CD1c-positive myeloid dendritic cell (primary cell): ENCODE measurements around the gene ABCE1.

Experiments
- DNase-seq: peaks from one replicate; pipeline ENCODE4 v3.0.0-alpha.2; 2016; ENCODE audit errors: extremely low spot score

ABCE1 gene

GRCh38 chr4:145177511-145177905 is 79.4 kb downstream of the ABCE1 start:
- DNase-seq = no peak

GRCh38 chr4:145177906-145178538 is 79.9 kb downstream of the ABCE1 start:
- DNase-seq = peak; percentile 86

- DNase-seq = peak; percentile 17
Observed at GRCh38 chr4:145178740-145179280, 80.7 kb downstream of the ABCE1 start.
